Liver (tissue), 9 donors: ENCODE results near the gene PLCB1. TPM values are rescaled to one million over a fixed set of nuclear protein-coding genes. Genes with fewer than 3 reads are reported as not detected.

Source experiments
- DNase-seq: peaks from one replicate; pipeline ENCODE4 v3.0.0-alpha.2; 2017; ENCODE audit warnings: low spot score
- H3K27ac ChIP-seq, 2 donors: one replicate each; pipeline ENCODE4 v1.7.0; 2013; ENCODE audit warnings: inconsistent platforms in 2 of 2, low read length in 2 of 2, control low read depth in 1 of 2, low read depth in 1 of 2, mild to moderate bottlenecking in 1 of 2
- H3K27me3 ChIP-seq, 4 donors: one replicate each; pipeline versions ENCODE4 v1.6.1 to v1.7.0; 2013; ENCODE audit warnings: low read length in 3 of 4, inconsistent platforms in 1 of 4, mild to moderate bottlenecking in 1 of 4, moderate library complexity in 1 of 4; ENCODE audit not compliant: control insufficient read depth in 4 of 4, insufficient read depth in 4 of 4
- H3K36me3 ChIP-seq, 4 donors: one replicate each; pipeline versions ENCODE4 v1.6.1 to v1.7.0; 2013; ENCODE audit warnings: low read length in 3 of 4, mild to moderate bottlenecking in 3 of 4, low read depth in 1 of 4, moderate library complexity in 1 of 4; ENCODE audit not compliant: control insufficient read depth in 4 of 4, insufficient read depth in 3 of 4
- H3K4me1 ChIP-seq, 4 donors: one replicate each; pipeline versions ENCODE4 v1.6.1 to v1.7.0; 2013; ENCODE audit warnings: low read length in 3 of 4, mild to moderate bottlenecking in 3 of 4, moderate library complexity in 1 of 4; ENCODE audit not compliant: control insufficient read depth in 4 of 4, insufficient read depth in 4 of 4
- H3K4me3 ChIP-seq, 3 donors: one replicate each; pipeline versions ENCODE4 v1.6.1 to v1.7.0; 2013; ENCODE audit warnings: low read length in 3 of 3, control low read depth in 1 of 3, low read depth in 1 of 3, mild to moderate bottlenecking in 1 of 3
- H3K9ac ChIP-seq, 2 donors: one replicate each; pipeline ENCODE4 v1.7.0; 2013; ENCODE audit warnings: low read length in 2 of 2, mild to moderate bottlenecking in 2 of 2, moderate library complexity in 2 of 2, control low read depth in 1 of 2, low read depth in 1 of 2
- H3K9me3 ChIP-seq, 4 donors: one replicate each; pipeline versions ENCODE4 v1.6.1 to v1.7.0; 2013; ENCODE audit warnings: low read length in 3 of 4; ENCODE audit not compliant: control insufficient read depth in 4 of 4
- EGR1 ChIP-seq, 2 donors: IDR thresholded peaks; 2 replicates each; pipeline ENCODE4 v1.6.1; 2016 to 2018; ENCODE audit warnings: antibody characterized with exemption in 2 of 2, low read depth in 2 of 2
- FOXA2 ChIP-seq: IDR thresholded peaks from 2 replicates; pipeline ENCODE4 v1.6.1; 2016; ENCODE audit warnings: antibody characterized with exemption
- GABPA ChIP-seq, 2 donors: IDR thresholded peaks in 1 of 2; conservative IDR thresholded peaks in 1 of 2; 2 replicates each; pipeline ENCODE4 v1.6.1; 2016; ENCODE audit warnings: antibody characterized with exemption in 2 of 2, mild to moderate bottlenecking in 1 of 2, moderate library complexity in 1 of 2
- HNF4G ChIP-seq: IDR thresholded peaks from 2 replicates; pipeline ENCODE4 v1.6.1; 2016; ENCODE audit warnings: antibody characterized with exemption
- JUND ChIP-seq, 2 donors: IDR thresholded peaks; 2 replicates each; pipeline ENCODE4 v1.6.1; 2016; ENCODE audit warnings: antibody characterized with exemption in 2 of 2
- NR2F2 ChIP-seq: IDR thresholded peaks from 2 replicates; pipeline ENCODE4 v1.6.1; 2016; ENCODE audit warnings: antibody characterized with exemption
- RAD21 ChIP-seq, 2 donors: IDR thresholded peaks; 2 replicates each; pipeline ENCODE4 v1.6.1; 2016; ENCODE audit warnings: antibody characterized with exemption in 2 of 2, mild to moderate bottlenecking in 2 of 2
- RXRA ChIP-seq, 2 donors: IDR thresholded peaks; 2 replicates each; pipeline ENCODE4 v1.6.1; 2017 to 2018; ENCODE audit warnings: antibody characterized with exemption in 2 of 2, mild to moderate bottlenecking in 1 of 2
- SP1 ChIP-seq: IDR thresholded peaks from 2 replicates; pipeline ENCODE4 v1.6.1; 2018; ENCODE audit warnings: antibody characterized with exemption, mild to moderate bottlenecking
- TAF1 ChIP-seq: conservative IDR thresholded peaks from 2 replicates; pipeline ENCODE4 v1.6.1; 2016; ENCODE audit warnings: antibody characterized with exemption, mild to moderate bottlenecking
- YY1 ChIP-seq: IDR thresholded peaks from 2 replicates; pipeline ENCODE4 v1.6.1; 2016; ENCODE audit warnings: antibody characterized with exemption, mild to moderate bottlenecking
- WGBS: extraction: QIAGEN DNeasy Blood & Tissue Kit; methylation state at CpG from one replicate; pipeline ENCODE4 v1.1.7; 2013; 5-methylcytosine and 5-hydroxymethylcytosine counted together
- polyA plus RNA-seq, 2 donors: library from polyadenylated mRNA; stranded (reverse) in 1 of 2; unstranded in 1 of 2; fragments of 200-250 nt in 1 of 2; fragments of >200 nt in 1 of 2; fragmentation: Nextera tagmentation in 1 of 2; extraction: Ambion mirVana in 1 of 2; gene quantifications; one replicate each; pipeline versions ENCODE4 v1.2.1 to v1.2.3, GENCODE V29; 2013 to 2015
- total RNA-seq, 2 donors: library from RNA; depleted of rRNA; stranded (reverse); fragments of >200 nt; gene quantifications; one replicate each; pipeline ENCODE4 v1.2.3, GENCODE V29; 2014
- TF ChIP-seq, protein P1 (sequence below): fragments of 150-350 bp; IDR thresholded peaks from 2 replicates; pipeline ENCODE4 v1.5.1; 2017; ENCODE audit warnings: improper control_type of control experiment, low read depth, low read length; ENCODE audit not compliant: missing input control
- TF ChIP-seq, protein P2 (sequence below): IDR thresholded peaks from 2 replicates; pipeline ENCODE4 v1.6.1; 2016; ENCODE audit warnings: antibody characterized with exemption
- TF ChIP-seq, protein P3 (sequence below): IDR thresholded peaks from 2 replicates; pipeline ENCODE4 v1.6.1; 2016; ENCODE audit warnings: antibody characterized with exemption
- donor health status: healthy.
- donor health status: healthy.
- donor health status: healthy.
- donor health status: healthy.
- donor health status: healthy.

The PLCB1 gene
- total and polyA plus RNA-seq, 4 donors, result 3.7 to 13.5 (median 5.9) TPM

DNA sequence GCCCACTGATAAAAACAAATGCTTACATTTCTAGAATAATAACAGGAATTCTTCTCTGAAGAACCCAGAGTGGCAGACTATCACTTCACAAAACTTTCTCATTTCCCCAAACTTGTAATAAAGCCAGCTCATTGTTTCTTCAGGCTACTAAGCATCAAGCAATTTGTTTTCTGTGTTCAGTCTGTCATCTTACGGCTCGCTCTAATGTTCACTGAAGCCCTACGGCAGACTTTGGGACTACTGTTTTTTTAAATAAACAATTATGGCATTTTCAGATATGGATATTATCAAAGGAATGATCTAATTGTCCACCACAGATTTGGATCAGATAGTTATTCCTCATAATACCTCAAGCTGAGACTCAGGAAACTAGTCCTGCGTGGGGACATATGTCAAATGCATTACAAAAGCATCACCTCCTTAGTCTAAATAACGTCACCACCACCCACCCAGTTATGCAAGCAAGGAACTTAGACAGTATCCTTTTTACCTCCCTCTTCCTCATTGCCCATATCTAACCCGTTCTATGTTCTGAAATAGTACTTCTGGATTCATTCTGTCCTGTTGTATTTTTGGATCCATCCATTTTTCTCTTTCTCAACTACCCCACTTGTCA is 415.1 kb downstream of the PLCB1 start:
- WGBS, result 83% methylated on average over 6 of the region's 6 CpGs
- H3K27ac ChIP-seq, result no peak overlapping the region
- no peak overlapping the region for H3K9ac ChIP-seq
- no peaks in the 10 kb centered on the region for H3K4me1 ChIP-seq
- no peak for DNase-seq
- H3K4me3 ChIP-seq, result no peak overlapping the region
- H3K36me3 ChIP-seq, result no peaks in the 10 kb centered on the region
- TF ChIP-seq, protein P1, sequence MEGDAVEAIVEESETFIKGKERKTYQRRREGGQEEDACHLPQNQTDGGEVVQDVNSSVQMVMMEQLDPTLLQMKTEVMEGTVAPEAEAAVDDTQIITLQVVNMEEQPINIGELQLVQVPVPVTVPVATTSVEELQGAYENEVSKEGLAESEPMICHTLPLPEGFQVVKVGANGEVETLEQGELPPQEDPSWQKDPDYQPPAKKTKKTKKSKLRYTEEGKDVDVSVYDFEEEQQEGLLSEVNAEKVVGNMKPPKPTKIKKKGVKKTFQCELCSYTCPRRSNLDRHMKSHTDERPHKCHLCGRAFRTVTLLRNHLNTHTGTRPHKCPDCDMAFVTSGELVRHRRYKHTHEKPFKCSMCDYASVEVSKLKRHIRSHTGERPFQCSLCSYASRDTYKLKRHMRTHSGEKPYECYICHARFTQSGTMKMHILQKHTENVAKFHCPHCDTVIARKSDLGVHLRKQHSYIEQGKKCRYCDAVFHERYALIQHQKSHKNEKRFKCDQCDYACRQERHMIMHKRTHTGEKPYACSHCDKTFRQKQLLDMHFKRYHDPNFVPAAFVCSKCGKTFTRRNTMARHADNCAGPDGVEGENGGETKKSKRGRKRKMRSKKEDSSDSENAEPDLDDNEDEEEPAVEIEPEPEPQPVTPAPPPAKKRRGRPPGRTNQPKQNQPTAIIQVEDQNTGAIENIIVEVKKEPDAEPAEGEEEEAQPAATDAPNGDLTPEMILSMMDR, result no peak
- TF ChIP-seq YY1 (no peak), RXRA (IDR thresholded peaks at IDR 0.05) (no peak), TAF1 (no peak), JUND (IDR thresholded peaks at IDR 0.05) (no peak), NR2F2 (no peak), GABPA (IDR thresholded peaks at IDR 0.05 in 1 of 2, conservative IDR thresholded peaks at IDR 0.05 in 1 of 2) (no peak), EGR1 (IDR thresholded peaks at IDR 0.05; ENCODE audit: low read depth in 2 of 2) (no peak)
- TF ChIP-seq, protein P2, sequence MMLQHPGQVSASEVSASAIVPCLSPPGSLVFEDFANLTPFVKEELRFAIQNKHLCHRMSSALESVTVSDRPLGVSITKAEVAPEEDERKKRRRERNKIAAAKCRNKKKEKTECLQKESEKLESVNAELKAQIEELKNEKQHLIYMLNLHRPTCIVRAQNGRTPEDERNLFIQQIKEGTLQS, result no peak
- TF ChIP-seq, protein P3, sequence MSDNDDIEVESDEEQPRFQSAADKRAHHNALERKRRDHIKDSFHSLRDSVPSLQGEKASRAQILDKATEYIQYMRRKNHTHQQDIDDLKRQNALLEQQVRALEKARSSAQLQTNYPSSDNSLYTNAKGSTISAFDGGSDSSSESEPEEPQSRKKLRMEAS, result no peak
- H3K9me3 ChIP-seq, result no peaks in the 10 kb centered on the region
- no peaks in the 10 kb centered on the region for H3K27me3 ChIP-seq

DNA sequence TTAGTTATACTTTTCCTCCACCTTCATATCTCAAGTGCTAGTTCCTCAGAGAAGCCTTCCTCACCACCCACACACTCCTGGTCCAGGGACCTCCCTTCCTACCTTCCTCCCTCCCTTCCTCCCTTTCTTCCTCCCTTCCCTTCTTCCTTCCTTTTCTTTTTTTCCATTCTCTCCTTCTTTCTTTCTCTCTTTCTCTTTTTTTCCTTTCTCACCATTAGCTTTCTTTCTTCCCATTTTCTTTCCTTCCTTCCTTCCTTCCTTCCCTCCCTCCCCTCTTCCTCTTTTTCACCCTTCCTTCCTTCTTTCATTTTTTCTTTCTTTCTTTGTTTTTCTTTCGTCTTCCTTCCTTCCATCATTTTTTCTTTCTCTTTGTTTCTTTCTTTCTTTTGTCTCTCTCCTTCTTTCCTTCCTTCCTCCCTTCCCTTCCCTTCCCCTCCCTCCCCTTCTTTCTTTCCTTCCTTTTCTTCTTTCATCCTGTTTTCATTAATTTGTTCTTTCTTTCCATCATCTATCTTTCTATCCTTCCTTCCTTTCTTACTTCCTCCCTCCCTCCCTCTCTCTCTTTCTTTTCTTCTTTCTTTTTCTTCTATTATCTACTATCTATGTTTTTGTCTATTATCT is 416.0 kb downstream of the PLCB1 start:
- Histone ChIP-seq H3K4me3 (no peak overlapping the region), H3K9ac (no peak overlapping the region), H3K27ac (no peak overlapping the region), H3K4me1 (no peaks in the 10 kb centered on the region), H3K9me3 (no peaks in the 10 kb centered on the region), H3K27me3 (no peaks in the 10 kb centered on the region), H3K36me3 (no peaks in the 10 kb centered on the region)
- no peak for DNase-seq
- 86% methylated on average over 1 of the region's 1 CpG for WGBS
- TF ChIP-seq RAD21 (IDR thresholded peaks at IDR 0.05), result no peak
- TF ChIP-seq FOXA2, result no peak

DNA sequence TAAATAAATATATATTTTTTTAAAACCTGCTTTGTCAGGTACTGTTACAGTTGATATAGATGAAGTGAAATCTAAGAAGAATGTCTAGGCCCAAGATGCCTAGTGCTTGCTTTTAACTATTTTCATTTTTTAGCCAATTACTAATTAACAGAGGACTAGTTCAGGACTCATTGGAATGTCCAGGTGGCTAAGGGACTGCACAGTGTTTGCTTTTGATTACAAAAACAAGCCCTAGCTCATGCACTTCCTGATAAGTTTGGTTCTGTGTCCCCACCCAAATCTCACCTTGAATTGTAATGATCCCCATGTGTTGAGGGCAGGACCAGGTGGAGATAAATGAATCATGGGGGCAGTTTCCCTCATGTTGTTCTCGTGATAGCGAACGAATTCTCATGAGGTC is 417.1 kb downstream of the PLCB1 start:
- no peaks in the 10 kb centered on the region for H3K4me1 ChIP-seq
- no peak overlapping the region for H3K4me3 ChIP-seq
- H3K9ac ChIP-seq, result no peak overlapping the region
- no peak for DNase-seq
- H3K27me3 ChIP-seq, result no peaks in the 10 kb centered on the region
- H3K36me3 ChIP-seq, result no peaks in the 10 kb centered on the region
- H3K9me3 ChIP-seq, result no peaks in the 10 kb centered on the region
- 98% methylated on average over 3 of the region's 3 CpGs for WGBS
- no peak overlapping the region for H3K27ac ChIP-seq
- TF ChIP-seq YY1 (no peak), TAF1 (no peak), HNF4G (no peak), SP1 (no peak), GABPA (IDR thresholded peaks at IDR 0.05 in 1 of 2, conservative IDR thresholded peaks at IDR 0.05 in 1 of 2) (no peak), FOXA2 (no peak), EGR1 (IDR thresholded peaks at IDR 0.05; ENCODE audit: low read depth in 2 of 2) (no peak), JUND (IDR thresholded peaks at IDR 0.05) (no peak)
- TF ChIP-seq, protein P1, result no peak
